AG10803 (cell line): ENCODE results near the gene PNPLA6.

ENCODE experiments used
- DNase-seq: peaks from one replicate; pipeline ENCODE4 v3.0.0; 2010; ENCODE audit warnings: low read depth
- H3K4me3 ChIP-seq: 2 replicates; pipeline ENCODE4 v1.5.1; 2011; ENCODE audit warnings: mild to moderate bottlenecking, low read length, control low read depth
- TF ChIP-seq, protein P1 (sequence below): conservative IDR thresholded peaks from 2 replicates; pipeline ENCODE4 v1.5.1; 2011; ENCODE audit warnings: mild to moderate bottlenecking, low read length, control low read depth, inconsistent platforms

PNPLA6 gene

GRCh38 chr19:7494416-7495098 is 41.0 kb upstream of the PNPLA6 start:
- no peak overlapping the region for H3K4me3 ChIP-seq
- no peak for DNase-seq
- TF ChIP-seq, protein P1, sequence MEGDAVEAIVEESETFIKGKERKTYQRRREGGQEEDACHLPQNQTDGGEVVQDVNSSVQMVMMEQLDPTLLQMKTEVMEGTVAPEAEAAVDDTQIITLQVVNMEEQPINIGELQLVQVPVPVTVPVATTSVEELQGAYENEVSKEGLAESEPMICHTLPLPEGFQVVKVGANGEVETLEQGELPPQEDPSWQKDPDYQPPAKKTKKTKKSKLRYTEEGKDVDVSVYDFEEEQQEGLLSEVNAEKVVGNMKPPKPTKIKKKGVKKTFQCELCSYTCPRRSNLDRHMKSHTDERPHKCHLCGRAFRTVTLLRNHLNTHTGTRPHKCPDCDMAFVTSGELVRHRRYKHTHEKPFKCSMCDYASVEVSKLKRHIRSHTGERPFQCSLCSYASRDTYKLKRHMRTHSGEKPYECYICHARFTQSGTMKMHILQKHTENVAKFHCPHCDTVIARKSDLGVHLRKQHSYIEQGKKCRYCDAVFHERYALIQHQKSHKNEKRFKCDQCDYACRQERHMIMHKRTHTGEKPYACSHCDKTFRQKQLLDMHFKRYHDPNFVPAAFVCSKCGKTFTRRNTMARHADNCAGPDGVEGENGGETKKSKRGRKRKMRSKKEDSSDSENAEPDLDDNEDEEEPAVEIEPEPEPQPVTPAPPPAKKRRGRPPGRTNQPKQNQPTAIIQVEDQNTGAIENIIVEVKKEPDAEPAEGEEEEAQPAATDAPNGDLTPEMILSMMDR: no peak

DNA sequence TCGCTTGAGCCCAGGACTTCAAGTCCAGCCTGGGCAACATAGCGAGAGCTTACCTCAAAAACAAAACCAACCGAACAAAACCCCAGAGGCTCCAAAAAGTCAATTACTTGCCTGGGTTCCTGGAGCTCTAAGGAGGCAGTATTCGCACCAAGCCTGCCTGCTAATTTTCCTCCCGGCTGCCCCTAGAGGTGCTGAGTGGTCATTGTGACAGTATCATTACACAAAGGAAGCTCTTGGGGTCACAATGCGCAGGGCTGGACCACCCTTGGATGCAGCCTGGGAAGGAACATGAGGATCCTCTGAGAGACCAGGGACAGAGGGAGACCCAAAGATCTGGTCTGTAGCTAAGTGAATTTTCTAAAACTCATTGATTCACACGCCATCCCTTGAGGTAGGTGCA is 38.2 kb upstream of the PNPLA6 start:
- TF ChIP-seq, protein P1: peak; percentile 53
- H3K4me3 ChIP-seq: no peak overlapping the region
- no peak for DNase-seq

DNA sequence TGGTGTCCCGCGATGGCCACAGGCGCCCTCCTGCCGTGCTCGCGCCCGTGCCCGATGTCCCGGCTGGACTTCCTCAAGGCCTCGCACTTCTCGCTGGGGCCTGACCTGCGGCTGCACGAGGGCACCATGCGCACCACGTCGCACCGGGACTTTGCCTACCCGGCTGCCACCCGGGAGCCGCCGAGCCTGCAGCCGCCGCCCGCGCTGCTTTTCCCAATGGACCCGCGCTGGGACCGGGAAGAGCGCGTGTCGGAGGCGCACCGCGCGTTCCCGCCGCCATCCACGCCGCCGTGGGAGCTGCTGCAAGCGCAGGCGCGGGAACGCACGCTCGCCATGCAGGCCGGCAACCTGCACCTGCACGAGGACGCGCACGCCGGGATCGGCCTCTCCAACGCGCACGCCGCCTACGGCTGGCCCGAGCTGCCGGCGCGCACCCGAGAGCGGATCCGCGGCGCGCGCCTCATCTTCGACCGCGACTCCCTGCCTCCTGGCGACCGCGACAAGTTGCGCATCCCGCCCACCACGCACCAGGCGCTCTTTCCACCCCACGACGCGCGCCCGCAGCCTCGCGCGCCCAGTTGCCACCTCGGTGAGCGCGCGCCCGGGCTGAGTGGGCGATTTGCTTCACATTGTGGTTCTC is 34.6 kb upstream of the PNPLA6 start:
- no peak for DNase-seq
- TF ChIP-seq, protein P1: no peak
- H3K4me3 ChIP-seq: no peak overlapping the region; the same call in 1 of the 2 replicates

DNA sequence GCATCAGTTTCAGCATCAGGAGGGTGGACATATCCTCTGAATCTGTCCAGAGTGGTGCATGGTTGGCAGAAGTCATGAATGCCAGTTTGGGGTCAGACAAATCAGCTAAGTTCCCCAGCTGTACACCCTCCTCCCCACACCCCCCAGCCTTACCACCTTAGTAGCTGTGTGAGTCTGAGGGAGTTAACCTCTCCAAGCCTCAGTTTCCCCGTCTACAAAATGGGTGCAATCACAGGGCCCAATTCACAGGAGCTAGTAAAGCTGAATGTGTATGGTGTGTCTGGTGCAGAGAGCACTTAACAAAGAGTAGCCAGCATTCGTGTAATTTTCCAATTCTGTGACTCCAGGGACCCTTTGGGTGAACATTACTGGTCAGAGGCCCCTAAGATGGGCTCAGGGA is 33.0 kb upstream of the PNPLA6 start:
- H3K4me3 ChIP-seq: no peak overlapping the region
- no peak for DNase-seq
- TF ChIP-seq, protein P1: no peak

DNA sequence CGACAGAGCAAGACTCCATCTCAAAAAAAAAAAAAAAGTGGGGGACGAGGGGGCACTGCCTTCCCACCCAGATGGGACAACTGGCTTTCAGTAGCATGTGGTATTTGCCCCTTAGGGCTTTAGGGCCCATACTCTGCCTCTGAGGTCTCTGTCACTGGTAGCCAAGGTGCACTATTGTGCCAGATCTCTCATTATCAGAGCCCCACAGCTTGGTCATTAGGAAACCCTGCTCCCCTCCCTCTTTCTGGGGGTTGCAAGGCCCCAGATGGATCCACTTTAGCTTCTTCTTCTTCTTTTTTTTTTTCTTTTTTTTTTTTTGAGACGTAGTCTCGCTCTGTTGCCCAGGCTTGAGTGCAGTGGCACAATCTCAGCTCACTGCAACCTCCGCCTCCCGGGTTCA is 30.8 kb upstream of the PNPLA6 start:
- TF ChIP-seq, protein P1: no peak

DNA sequence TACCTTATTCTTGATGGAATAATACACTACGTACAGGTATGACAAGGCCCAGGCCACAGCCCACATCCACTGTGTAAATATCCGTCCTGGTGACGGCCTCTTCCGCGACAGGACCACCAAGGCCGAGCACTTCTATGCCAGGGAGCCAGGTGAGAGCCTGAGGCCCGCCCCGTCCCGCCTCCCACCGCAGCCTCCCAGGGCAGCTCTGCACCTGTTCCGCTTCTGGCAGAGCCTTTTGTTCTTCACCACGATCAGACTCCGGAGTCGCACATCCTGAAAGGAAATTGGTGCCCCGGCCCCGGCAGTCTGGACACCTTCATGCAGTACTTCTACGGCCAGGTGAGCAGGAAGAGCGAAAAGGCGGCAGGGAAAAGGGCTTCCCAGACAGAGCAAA is 30.2 kb upstream of the PNPLA6 start:
- DNase-seq: no peak
- no peak overlapping the region for H3K4me3 ChIP-seq
- TF ChIP-seq, protein P1: no peak

More for the DNA sequence above, 30.8 kb upstream of the PNPLA6 start:
- no peak for DNase-seq
- no peak overlapping the region for H3K4me3 ChIP-seq
